Measurements from ENCODE around the gene C11orf16. TPM values are rescaled to one million over a fixed set of nuclear protein-coding genes. Genes with fewer than 3 reads are reported as not detected.

Gene C11orf16
- total and polyA plus RNA-seq, 2 of the 4 experiments (the other 2 are of a cell fraction) = not detected

DNA sequence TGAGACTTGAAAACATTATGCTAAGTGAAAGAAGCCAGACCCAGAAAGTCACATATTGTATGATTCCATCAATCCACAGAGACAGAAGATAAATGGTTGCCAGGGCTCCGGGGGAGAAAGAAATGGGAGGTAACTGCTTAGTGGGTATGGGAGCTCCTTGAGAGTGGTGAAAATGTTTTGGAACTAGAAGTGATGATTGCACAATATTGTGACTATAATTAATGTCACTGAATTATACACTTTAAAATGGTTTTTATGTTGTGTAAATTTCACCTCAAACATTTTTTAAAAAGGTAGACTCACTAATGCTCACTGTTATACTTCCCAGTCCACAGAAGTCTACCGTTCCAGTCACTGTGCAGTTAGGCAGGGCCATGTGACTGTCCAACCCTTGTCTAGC, 54.0 kb downstream of the C11orf16 start:
- Histone ChIP-seq H2AFZ (replicated peaks; ENCODE audit: low read length, poor library complexity) (no peak overlapping the region), H3K79me1 (ENCODE audit: low read depth in 1 of 2, low read length in 2 of 2) (no peaks in the 10 kb centered on the region), H2AK5ac (ENCODE audit: low read depth, low read length) (peak overlapping the region; percentile 48; the same call in 1 of the 2 replicates), H3K9me1 (ENCODE audit: insufficient read depth, low read length) (no peaks in the 10 kb centered on the region), H3K23ac (ENCODE audit: low read depth, low read length) (no peak overlapping the region), H3K4ac (ENCODE audit: low read depth, low read length) (no peak overlapping the region), H2BK20ac (ENCODE audit: low read depth, low read length) (no peak overlapping the region), H2AK9ac (replicated peaks; ENCODE audit: low read depth, low read length, poor library complexity) (no peak overlapping the region), H3K56ac (ENCODE audit: extremely low read depth, insufficient read depth, low read length) (no peak overlapping the region), H3K4me3 (ENCODE audit: insufficient read depth, low read depth, low read length) (no peak overlapping the region), H3K27me3 (ENCODE audit: control insufficient read depth, insufficient read depth, low read length) (no peaks in the 10 kb centered on the region), H3K36me3 (ENCODE audit: control insufficient read depth, insufficient read depth, low read length) (no peaks in the 10 kb centered on the region), H4K5ac (ENCODE audit: low read depth, low read length) (no peak overlapping the region), H3K9me3 (ENCODE audit: control insufficient read depth, insufficient read depth, low read length) (no peaks in the 10 kb centered on the region), H3K4me2 (ENCODE audit: low read depth, low read length) (no peak overlapping the region), H2BK15ac (ENCODE audit: low read depth, low read length) (no peak overlapping the region), H3K4me1 (ENCODE audit: control insufficient read depth, insufficient read depth, low read length) (no peaks in the 10 kb centered on the region), H4K20me1 (ENCODE audit: insufficient read depth, low read length) (no peaks in the 10 kb centered on the region), H3K9ac (ENCODE audit: low read depth, low read length) (no peak overlapping the region), H4K8ac (ENCODE audit: low read depth in 2 of 2, low read length in 2 of 2) (no peak overlapping the region), H3K27ac (ENCODE audit: insufficient read depth, low read length) (no peak overlapping the region), H2BK5ac (ENCODE audit: low read depth, low read length, poor library complexity, severe bottlenecking) (no peak overlapping the region), H2BK120ac (ENCODE audit: low read depth, low read length) (no peak overlapping the region), H3K18ac (ENCODE audit: low read depth, low read length) (no peak overlapping the region), H4K91ac (ENCODE audit: insufficient read depth, low read depth, low read length) (no peak overlapping the region), H3K14ac (replicated peaks; ENCODE audit: low read depth, low read length) (no peak overlapping the region; the same call in 1 of the 2 replicates)
- no TSS peak for BruUV-seq (replicated peaks)
- ChIA-PET POLR2A (ENCODE audit: unreplicated experiment) (no interaction called here), CTCF (interaction anchor here (0.7 kb wide), 1 partner anchor 103 kb away, joined by 3 read pairs; no protein-coding TSS in a partner anchor)
- DNase-seq = no peak
- TF ChIP-seq CEBPB (IDR thresholded peaks at IDR 0.05; ENCODE audit: low read depth, low read length) = peak; percentile 75
- TF ChIP-seq POLR2A (IDR thresholded peaks at IDR 0.05; ENCODE audit: low read depth, low read length) = no peak
- in situ Hi-C loops (cut with MboI; ENCODE audit: low sequenced_read_pairs) (no loop called here), dilution Hi-C loops (cut with HindIII; ENCODE audit: low sequenced_read_pairs, unreplicated experiment) (no loop called here), intact Hi-C loops (cut with micrococcal nuclease) (no loop called here)
- WGBS, 2 experiments (ENCODE audit: extremely low coverage in 2 of 2, insufficient read length in 1 of 2) = no CpG with 5 or more reads among the region's 2 CpGs
- no peak for ATAC-seq (ENCODE audit: low read depth)

All from IMR-90 (cell line).